Activated CD8-positive, alpha-beta memory T cell treated with anti-CD3 and anti-CD28 coated beads, Interleukin-2, amount 10 ng/mL, durations not matched to agents 7 days and 5 days (primary cell): ENCODE measurements around the gene HAGHL. TPM values are rescaled to one million over a fixed set of nuclear protein-coding genes. Genes with fewer than 3 reads are reported as not detected.

Experiments used
- ATAC-seq: fragments of 150-1000 bp; cut with Tn5 transposase; one replicate; pipeline ENCODE4 v1.10.0; 2021; ENCODE audit warnings: moderate library complexity
- CTCF ChIA-PET: fragments of 350-600 bp; sonication (Branson Sonifier 250); formaldehyde crosslinking; loops from one replicate; lab custom pipeline; 2021; ENCODE audit warnings: antibody characterized with exemption; lab: Charles Lee
- DNase-seq: peaks from one replicate; pipeline ENCODE4 v3.0.0-alpha.2; 2020
- H3K27ac Mint-ChIP-seq: one replicate; pipeline ENCODE4 v1.8.0; 2021; ENCODE audit warnings: mild to moderate bottlenecking, mixed read lengths
- H3K27me3 Mint-ChIP-seq: one replicate; pipeline ENCODE4 v1.8.0; 2021; ENCODE audit warnings: mixed read lengths
- H3K36me3 Mint-ChIP-seq: one replicate; pipeline ENCODE4 v1.8.0; 2021; ENCODE audit warnings: mild to moderate bottlenecking, mixed read lengths
- H3K4me1 Mint-ChIP-seq: one replicate; pipeline ENCODE4 v1.8.0; 2021; ENCODE audit warnings: mixed read lengths
- H3K4me3 Mint-ChIP-seq: one replicate; pipeline ENCODE4 v1.8.0; 2021; ENCODE audit warnings: mild to moderate bottlenecking, moderate library complexity, mixed read lengths
- H3K9me3 Mint-ChIP-seq: one replicate; pipeline ENCODE4 v1.8.0; 2022; ENCODE audit warnings: low read depth, mixed read lengths
- total RNA-seq, 2 experiments: library from RNA; stranded (reverse); gene quantifications; one replicate each; pipeline ENCODE4 v1.2.3, GENCODE V29; 2021

The HAGHL gene
- total RNA-seq, 2 experiments from 2014 or later, result 13.0 to 14.3 TPM

DNA sequence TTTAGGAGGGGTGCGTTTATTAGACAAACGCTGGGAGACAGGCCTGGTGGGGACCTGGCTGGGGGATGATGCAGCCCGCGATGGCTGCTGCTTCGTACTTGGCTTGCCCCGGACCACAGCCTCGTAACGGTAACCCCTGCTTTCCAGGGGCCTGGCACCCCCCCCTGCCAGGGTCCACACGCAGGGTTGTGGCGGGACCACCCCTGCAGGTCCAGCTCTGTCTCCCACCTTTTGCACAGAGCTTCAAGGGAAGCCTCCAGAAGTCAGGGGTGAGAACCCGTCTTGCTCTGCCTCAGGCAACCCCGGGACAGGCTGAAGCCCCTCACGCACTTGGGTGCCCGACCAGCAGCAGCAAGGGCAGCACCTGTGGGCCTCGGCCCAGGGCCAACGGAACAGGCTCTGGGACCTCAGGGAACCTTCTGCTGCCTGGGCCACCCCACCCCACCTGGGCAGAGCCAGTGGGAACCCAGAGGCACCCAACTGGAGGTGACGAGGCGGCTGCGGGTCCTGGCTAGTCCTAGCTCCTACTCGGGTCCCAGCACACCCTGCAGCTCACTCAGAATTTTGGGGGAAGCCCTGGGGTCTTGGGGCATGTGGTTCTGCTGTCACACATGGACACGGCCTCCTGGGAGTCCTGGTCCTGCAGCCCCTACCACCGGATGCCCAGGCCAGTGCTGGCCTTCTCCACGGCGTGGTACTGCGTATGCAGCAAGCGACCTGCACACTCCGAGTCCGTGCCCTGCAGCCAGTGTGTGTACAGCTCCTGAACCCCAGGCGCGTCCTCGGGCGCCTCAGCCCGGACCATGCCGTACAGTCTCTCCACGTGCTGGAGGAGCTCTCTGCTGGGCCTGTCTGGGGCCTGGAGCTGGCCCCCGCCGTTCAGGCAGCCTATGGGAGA lies 3.1 kb downstream of the HAGHL start:
- H3K4me3 Mint-ChIP-seq, result no peak overlapping the region
- no peak overlapping the region for H3K27ac Mint-ChIP-seq
- DNase-seq (peak; percentile 40), ATAC-seq (no peak)
- H3K9me3 Mint-ChIP-seq, result no peaks in the 10 kb centered on the region
- no peaks in the 10 kb centered on the region for H3K36me3 Mint-ChIP-seq
- H3K4me1 Mint-ChIP-seq, result peaks cover 10% of the 10 kb centered on the region
- H3K27me3 Mint-ChIP-seq, result no peaks in the 10 kb centered on the region
- CTCF ChIA-PET, result interaction anchor here (0.9 to 1.4 kb wide), 4 partner anchors 9 to 15 kb away, joined by 3 to 6 read pairs (median 4); partner anchors contain the start of genes ANTKMT, CIAO3 and METRN

DNA sequence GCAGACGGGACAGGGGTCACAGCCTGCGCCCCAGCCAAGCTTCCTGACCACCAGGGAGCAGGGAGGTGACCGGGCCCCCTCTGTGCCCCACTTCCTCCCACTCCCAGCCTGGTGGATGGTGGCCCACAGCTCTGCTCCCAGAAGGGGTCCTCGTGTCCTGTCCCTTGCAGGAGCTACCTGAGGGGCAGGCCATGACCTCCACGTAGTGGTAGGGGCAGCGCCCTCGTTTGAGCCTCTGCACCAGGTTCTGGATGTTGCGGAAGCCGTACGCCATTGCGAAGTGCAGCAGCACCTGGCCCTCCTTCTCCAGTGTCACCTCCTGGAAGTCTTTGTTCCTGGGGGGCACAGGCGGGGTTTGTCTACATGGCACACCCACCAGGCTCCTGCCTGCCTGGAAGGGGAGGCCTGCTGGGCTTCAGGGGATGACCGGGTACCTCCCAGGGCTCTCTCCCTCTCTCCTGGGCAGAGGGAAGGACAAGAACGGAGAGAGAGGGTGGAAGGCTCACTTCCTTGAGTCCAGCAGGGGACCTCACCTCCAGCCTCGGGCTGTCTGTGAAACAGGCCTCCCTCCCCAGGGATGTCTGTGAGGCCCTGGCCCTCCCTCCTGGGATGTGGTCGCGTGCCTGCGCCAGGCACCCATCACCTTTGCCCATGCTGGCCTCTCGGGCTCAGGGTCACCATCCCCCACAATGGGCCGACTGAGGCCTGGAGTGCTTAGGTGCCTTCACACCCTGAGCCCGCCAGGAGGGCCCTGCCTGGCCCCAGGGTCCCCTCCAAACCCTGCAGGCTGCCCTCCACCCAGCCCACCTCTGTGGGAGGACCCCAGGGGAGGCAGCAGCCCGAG lies 4.0 kb downstream of the HAGHL start:
- Mint-ChIP-seq H3K27me3 (no peaks in the 10 kb centered on the region), H3K27ac (no peak overlapping the region), H3K9me3 (no peaks in the 10 kb centered on the region), H3K4me1 (peaks cover 18% of the 10 kb centered on the region), H3K36me3 (no peaks in the 10 kb centered on the region), H3K4me3 (no peak overlapping the region)
- ATAC-seq, result no peak
- CTCF ChIA-PET, result interaction anchor here (1.0 to 2.1 kb wide), 6 partner anchors 10 to 21 kb away, joined by 3 to 8 read pairs (median 4); partner anchors contain the start of genes ANTKMT, CIAO3 and METRN
- DNase-seq, result peak; percentile 40

DNA sequence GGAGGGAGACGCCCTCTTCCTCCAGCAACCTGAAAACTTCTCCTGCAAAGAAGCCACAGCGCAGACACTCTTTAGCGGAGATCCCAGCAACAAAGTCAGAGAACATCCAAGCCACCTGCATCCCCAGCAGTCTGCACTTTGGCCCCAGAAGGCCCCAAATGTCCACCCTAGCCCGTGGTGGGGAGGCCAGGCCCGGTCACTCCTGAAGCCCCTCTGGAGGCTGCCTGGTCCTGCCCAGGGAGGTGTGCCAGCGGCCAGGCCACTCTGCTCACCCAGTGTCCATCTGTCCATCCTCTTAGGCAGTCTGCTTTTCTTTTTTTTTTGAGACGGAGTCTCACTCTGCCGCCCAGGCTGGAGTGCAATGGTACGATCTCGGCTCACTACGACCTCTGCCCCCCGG lies 5.4 kb downstream of the HAGHL start:
- Mint-ChIP-seq H3K27ac (no peak overlapping the region), H3K4me1 (peaks cover 30% of the 10 kb centered on the region), H3K27me3 (no peaks in the 10 kb centered on the region), H3K9me3 (no peaks in the 10 kb centered on the region), H3K4me3 (no peak overlapping the region), H3K36me3 (peaks cover 2% of the 10 kb centered on the region)
- no peak for ATAC-seq
- DNase-seq, result no peak
- CTCF ChIA-PET, result interaction anchor here (1.1 to 2.1 kb wide), 6 partner anchors 8 to 22 kb away, joined by 3 to 8 read pairs (median 3); partner anchors contain the start of genes ANTKMT and CIAO3

DNA sequence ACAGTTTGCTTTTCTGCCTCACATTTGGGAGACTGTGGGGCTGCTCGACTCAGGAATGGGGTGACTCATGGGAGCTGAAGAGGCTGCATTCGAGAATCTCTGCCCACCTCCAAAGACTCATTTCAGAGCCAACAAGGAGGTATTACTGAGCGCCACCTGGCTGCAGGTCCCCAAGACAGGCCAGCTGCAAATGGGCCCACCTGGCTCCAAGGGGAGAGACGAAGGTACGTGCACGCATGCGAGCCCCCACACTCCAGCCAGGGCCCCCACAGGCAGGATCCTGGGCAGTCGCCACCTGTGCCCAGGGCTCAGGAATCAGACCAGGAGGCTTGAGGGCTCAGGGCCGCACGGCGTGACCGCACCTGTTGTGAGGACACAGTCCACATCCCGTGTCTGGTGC lies 6.0 kb downstream of the HAGHL start:
- Mint-ChIP-seq H3K4me3 (no peak overlapping the region), H3K9me3 (no peaks in the 10 kb centered on the region)

DNA sequence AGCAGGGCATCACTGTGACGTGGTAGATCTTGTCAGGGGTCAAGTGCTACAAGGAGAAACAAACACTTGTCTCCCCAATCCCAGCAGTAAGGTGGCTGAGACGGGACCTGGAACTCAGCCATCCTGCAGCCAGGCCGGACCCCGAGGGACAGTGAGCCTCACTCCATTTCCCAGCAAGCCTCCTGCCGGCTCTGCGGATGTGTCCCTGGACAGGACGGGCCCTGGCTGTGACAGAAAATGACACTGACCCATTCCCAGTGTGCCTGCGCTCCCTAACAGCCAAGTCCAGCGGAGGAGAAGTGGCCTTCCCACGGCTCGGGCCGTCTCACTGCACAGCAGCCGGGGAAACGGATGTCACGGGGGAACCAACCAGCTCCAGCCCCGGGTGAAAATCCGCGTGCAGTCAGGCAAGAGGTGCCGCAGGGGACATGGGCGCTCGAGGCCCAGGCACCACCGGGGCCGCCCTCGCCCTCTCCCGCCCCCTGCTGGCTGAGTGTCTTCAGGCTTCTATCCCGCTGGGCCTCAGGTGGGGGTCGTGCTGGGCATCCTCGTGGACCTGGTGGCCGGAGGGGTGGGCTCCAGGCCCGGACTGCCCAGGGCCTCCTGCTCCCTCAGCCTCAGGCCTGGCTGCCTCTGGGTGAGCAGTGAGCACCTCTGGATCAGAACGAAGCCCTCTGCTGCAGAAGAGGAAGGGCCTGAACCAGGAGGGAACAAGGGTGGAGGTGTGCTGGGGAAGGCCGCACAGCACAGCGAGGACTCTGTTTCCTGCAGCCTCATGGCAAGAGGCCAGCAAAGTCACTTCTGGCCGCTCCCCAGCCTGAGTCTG lies 6.7 kb downstream of the HAGHL start:
- ATAC-seq, result no peak
- CTCF ChIA-PET, result interaction anchor here (1.0 to 3.5 kb wide), 5 partner anchors 8 to 22 kb away, joined by 3 to 17 read pairs (median 8); partner anchors contain the start of genes CCDC78 and HAGHL
- Mint-ChIP-seq H3K9me3 (no peaks in the 10 kb centered on the region), H3K27me3 (no peaks in the 10 kb centered on the region), H3K4me3 (no peak overlapping the region), H3K27ac (no peak overlapping the region), H3K4me1 (peaks cover 36% of the 10 kb centered on the region), H3K36me3 (peaks cover 6% of the 10 kb centered on the region)
- DNase-seq, result peak; percentile 45

More for the DNA sequence above, 6.0 kb downstream of the HAGHL start:
- CTCF ChIA-PET, result interaction anchor here (1.0 to 2.1 kb wide), 4 partner anchors 13 to 23 kb away, joined by 3 to 8 read pairs (median 3); no protein-coding TSS in a partner anchor
- H3K27ac Mint-ChIP-seq, result no peak overlapping the region
- no peaks in the 10 kb centered on the region for H3K27me3 Mint-ChIP-seq
- H3K4me1 Mint-ChIP-seq, result peaks cover 34% of the 10 kb centered on the region
- ATAC-seq (no peak), DNase-seq (no peak)
- H3K36me3 Mint-ChIP-seq, result peaks cover 4% of the 10 kb centered on the region

DNA sequence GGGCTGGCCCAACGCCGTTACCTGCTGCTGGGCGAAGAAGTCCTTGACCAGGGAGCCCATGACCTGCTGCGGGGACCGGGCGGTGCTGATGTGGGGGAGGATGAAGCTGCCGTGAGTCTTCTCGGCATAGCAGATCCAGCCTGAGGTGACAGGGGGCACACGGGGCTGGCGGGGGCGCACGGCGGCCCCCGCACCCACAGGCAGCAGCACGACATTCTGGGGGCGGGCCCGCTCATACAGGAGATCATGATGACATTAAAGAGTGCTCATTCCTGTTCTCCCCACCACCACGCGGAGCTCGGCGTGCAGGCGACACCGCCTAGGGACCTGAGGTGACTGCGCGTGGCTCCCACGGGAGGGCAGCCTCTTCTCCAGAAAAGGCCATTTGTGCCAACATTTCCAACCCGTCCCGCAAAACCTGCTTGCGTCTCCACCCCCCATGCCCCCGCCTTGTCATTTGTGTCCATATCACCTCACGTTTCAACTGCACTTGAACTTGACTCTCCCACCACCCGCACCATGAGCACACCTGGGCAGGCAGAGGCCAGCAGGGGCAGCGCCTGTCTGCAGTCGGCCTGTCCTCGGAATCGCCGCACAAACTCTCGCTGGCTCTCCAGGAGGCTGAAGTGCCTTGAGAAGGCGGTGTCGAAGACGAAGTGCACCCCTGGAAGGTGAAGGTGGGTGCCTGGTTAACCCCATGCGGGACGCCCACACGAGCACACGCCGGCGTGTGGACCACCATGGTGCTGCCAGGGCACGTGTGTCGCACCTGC lies 7.5 kb downstream of the HAGHL start:
- Mint-ChIP-seq H3K4me3 (no peak overlapping the region), H3K4me1 (peaks cover 39% of the 10 kb centered on the region), H3K27ac (no peak overlapping the region), H3K9me3 (no peaks in the 10 kb centered on the region), H3K36me3 (peaks cover 9% of the 10 kb centered on the region), H3K27me3 (no peaks in the 10 kb centered on the region)
- no peak for DNase-seq
- no peak for ATAC-seq
- CTCF ChIA-PET, result interaction anchor here (3.0 to 3.5 kb wide), 2 partner anchors 9 to 22 kb away, joined by 13 to 17 read pairs; partner anchors contain the start of genes CCDC78 and HAGHL

DNA sequence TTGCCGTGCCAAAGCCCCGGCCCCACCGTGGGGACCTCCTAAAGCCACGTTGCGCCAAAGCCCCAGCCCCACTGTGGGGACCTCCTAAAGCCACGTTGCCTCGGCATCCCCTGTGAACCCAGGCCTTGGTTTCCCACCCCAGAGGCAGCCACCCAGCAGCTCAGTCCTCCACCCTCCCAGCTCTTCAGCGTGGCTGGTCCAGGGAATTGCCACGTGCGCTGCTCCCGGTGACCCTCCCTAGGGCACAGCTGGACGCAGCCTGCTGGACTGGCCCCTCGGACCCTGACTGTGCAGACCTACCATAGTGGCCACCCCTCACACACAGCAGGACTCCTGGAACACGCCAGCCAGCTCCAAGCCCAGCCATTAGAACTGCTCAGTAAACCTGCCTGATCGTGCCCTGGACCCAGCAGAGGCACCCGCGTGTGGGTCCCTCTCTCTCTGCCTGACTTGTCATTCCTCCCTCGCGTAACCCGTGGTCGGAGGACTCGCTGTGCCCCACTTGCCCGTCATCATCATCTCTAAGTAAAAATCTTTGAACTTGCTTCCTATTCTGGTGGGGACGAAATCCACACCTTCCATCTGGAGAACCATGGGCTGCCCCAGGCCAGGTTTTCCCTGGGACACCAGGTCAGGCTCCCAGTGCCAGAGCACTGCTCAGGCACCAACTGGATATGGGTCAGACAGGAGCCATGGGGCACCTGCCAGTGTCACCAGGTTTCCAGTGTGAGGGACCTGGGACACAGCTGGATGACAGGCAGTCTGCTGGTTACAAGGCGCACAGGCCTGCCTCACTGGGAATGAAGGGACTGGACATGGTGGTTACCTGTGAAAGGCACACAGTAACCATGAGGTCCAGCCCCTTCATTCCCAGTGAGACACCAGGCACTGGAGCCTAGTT lies 8.3 kb downstream of the HAGHL start:
- peaks cover 9% of the 10 kb centered on the region for H3K36me3 Mint-ChIP-seq
- DNase-seq (peak; percentile 40), ATAC-seq (no peak)
- CTCF ChIA-PET, result interaction anchor here (1.2 to 3.5 kb wide), 7 partner anchors 10 to 53 kb away, joined by 3 to 18 read pairs (median 5); partner anchors contain the start of genes ANTKMT, CCDC78, CHTF18 and HAGHL
- peaks cover 45% of the 10 kb centered on the region for H3K4me1 Mint-ChIP-seq
- peak overlapping the region; percentile 22 for H3K4me3 Mint-ChIP-seq
- H3K27ac Mint-ChIP-seq, result peak overlapping the region; percentile 77
- no peaks in the 10 kb centered on the region for H3K9me3 Mint-ChIP-seq
- no peaks in the 10 kb centered on the region for H3K27me3 Mint-ChIP-seq

DNA sequence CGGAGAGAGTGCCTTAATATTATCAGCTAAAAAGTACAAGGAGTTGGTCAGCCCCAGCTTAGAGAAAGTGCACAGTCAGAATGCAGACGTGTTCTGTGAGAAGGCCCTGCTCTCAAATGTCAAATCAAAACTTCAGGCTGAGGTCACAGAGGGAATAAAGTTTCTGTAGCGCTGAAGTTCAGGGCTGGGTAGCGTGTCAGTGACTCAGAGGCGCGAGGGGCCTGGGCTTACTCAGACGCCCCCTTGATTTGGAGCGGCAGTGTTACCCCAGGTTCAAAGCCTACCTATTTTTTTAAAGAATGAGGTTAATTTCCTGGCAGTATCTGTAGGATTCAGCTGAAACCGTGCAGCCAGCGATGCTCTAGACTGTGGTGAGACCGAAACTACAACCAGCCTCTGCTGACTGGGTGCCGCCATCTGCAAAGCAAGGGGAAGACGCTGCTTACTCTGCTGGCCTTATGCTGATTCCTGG lies 9.1 kb downstream of the HAGHL start:
- Mint-ChIP-seq H3K27me3 (no peaks in the 10 kb centered on the region), H3K36me3 (peaks cover 9% of the 10 kb centered on the region), H3K4me3 (peak overlapping the region; percentile 22), H3K9me3 (no peaks in the 10 kb centered on the region), H3K4me1 (peaks cover 45% of the 10 kb centered on the region), H3K27ac (peak overlapping the region; percentile 77)
- peak; percentile 62 for ATAC-seq
- CTCF ChIA-PET, result interaction anchor here (1.2 to 3.5 kb wide), 7 partner anchors 11 to 52 kb away, joined by 3 to 18 read pairs (median 5); partner anchors contain the start of genes ANTKMT, CCDC78, CHTF18 and HAGHL
- peak; percentile 79 for DNase-seq

DNA sequence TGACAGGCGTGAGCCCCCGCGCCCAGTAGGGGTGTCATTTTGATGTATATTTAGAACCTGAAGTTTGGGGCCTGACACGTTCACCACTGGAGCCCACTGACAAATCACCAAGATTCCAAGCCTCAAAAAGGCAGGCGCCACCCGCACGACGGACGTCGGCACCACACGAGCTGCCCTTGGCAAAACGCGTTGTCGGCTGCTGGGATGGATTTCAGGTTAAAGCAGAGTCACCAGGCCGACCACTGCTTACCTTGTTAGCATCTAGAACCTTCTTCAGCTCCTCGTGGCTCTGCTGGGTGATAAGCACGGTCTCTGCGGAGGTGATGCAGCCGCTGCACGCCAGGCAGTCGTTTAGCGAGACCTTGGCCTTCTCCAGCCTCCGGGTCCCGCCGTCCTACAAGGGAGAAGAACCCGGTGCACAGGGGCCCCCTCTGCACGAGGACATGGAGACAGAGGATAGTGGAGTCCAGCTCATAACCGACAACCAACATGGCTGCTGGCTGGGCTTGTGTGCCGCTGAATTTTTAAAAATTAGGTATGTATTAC lies 10.1 kb downstream of the HAGHL start:
- Mint-ChIP-seq H3K27me3 (no peaks in the 10 kb centered on the region), H3K36me3 (peaks cover 9% of the 10 kb centered on the region), H3K4me3 (no peak overlapping the region), H3K27ac (peak overlapping the region; percentile 77), H3K9me3 (no peaks in the 10 kb centered on the region), H3K4me1 (peaks cover 45% of the 10 kb centered on the region)
- CTCF ChIA-PET, result interaction anchor here (0.9 to 3.5 kb wide), 5 partner anchors 11 to 684 kb away, joined by 3 to 18 read pairs (median 13); partner anchors contain the start of genes ANTKMT, CCDC78 and HAGHL
- no peak for DNase-seq
- ATAC-seq, result no peak

DNA sequence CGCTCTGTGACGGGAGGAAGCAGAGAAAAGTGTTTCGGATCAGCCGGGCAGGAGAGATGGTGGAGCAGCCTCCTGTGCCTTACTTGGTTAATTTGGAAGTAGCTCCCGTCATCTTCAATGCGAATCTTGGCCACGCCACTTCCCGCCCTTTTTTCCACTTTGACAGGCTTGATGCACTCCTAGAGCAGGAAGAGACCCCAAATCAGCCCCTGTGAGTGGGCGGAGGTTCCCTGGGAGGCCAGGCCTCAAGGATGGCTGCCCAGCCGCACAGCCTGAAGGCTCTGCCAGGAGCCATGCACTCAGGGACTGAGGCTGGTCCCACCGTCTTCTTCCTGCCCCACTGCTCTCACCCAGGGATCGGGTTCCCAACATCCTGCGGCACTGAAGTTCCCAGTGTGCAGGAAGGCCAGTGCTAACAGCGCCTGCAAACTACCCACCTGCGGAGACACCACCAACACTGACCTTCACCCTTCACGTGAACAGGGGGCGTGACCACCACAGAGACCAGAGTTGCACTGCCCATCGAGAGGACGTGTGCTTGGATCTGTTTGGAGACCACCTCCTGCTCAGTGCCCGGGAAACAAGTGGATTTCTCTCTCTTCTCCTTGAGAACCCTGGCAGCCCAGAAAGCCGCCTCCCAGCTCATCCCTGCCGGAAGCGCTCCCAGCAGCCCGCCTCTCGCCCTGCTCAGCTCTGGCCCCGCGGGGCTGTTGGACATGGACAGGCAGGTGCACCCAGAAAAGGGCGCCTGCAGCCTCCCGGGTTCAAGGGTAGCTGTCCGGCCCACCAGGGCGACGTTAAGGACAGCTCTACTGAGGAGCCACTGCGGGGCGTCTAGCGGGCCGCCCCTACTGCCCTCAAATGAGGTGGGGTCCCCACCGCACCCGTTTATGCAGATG lies 12.9 kb downstream of the HAGHL start:
- Mint-ChIP-seq H3K4me1 (peaks cover 41% of the 10 kb centered on the region), H3K9me3 (no peaks in the 10 kb centered on the region), H3K27me3 (no peaks in the 10 kb centered on the region), H3K4me3 (peak overlapping the region; percentile 74), H3K27ac (peak overlapping the region; percentile 57), H3K36me3 (peaks cover 9% of the 10 kb centered on the region)
- CTCF ChIA-PET, result interaction anchor here (0.6 to 5.1 kb wide), 20 partner anchors 8 to 92 kb away, joined by 3 to 22 read pairs (median 4); partner anchors contain the start of genes ANTKMT, CCDC78, CHTF18 and HAGHL
- DNase-seq, result no peak
- ATAC-seq, result no peak
